ENCODE data around the gene SLC66A1.

DNA sequence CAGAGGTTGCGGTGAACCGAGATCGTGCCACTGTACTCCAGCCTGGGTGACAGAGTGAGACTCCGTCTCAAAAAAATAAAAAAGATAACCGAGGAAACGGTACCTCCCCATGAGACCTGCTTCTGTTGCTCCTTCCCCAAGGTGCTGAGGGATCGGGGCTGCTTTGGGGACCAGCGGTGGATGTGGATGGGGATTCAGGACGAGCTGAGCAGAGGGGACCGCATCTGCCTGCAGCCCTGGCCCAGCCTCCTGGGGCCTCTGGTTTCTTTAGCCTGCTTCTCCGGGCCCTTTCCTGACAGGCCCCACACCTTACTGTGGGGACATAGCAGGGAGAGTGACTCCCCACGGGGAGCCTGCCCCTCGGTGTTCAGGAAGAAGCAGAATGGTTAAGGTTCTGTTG is 17.1 kb downstream of the SLC66A1 start:
- TF ChIP-seq, protein P1, sequence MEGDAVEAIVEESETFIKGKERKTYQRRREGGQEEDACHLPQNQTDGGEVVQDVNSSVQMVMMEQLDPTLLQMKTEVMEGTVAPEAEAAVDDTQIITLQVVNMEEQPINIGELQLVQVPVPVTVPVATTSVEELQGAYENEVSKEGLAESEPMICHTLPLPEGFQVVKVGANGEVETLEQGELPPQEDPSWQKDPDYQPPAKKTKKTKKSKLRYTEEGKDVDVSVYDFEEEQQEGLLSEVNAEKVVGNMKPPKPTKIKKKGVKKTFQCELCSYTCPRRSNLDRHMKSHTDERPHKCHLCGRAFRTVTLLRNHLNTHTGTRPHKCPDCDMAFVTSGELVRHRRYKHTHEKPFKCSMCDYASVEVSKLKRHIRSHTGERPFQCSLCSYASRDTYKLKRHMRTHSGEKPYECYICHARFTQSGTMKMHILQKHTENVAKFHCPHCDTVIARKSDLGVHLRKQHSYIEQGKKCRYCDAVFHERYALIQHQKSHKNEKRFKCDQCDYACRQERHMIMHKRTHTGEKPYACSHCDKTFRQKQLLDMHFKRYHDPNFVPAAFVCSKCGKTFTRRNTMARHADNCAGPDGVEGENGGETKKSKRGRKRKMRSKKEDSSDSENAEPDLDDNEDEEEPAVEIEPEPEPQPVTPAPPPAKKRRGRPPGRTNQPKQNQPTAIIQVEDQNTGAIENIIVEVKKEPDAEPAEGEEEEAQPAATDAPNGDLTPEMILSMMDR (IDR thresholded peaks at IDR 0.05 in 2 of 3, conservative IDR thresholded peaks at IDR 0.05 in 1 of 3; ENCODE audit: insufficient read depth in 2 of 3, low read depth in 1 of 3, low read length in 3 of 3), result no peak
- no peak for TF ChIP-seq SAFB2 (IDR thresholded peaks at IDR 0.05; ENCODE audit: borderline replicate concordance, low read depth, low read length, severe bottlenecking)
- TF ChIP-seq TAF1 (IDR thresholded peaks at IDR 0.05; ENCODE audit: control insufficient read depth, extremely low read depth, insufficient read depth, low read length, severe bottlenecking), result no peak
- no peak for TF ChIP-seq NONO (IDR thresholded peaks at IDR 0.05; ENCODE audit: low read depth in 2 of 2, low read length in 1 of 2)
- no peak for TF ChIP-seq ZNF696 (CRISPR knock-in tag; conservative IDR thresholded peaks at IDR 0.05)
- TF ChIP-seq GTF2A2 (tag; IDR thresholded peaks at IDR 0.05), result no peak

Data from K562 (cell line).